IMR-90 (cell line): ENCODE results near the gene NCAPH2. TPM values are rescaled to one million over a fixed set of nuclear protein-coding genes. Genes with fewer than 3 reads are reported as not detected.

ENCODE experiments used
- ATAC-seq: fragments of 200-7000 bp; cut with Tn5 transposase; 2 replicates; pipeline ENCODE4 v1.9.1; 2020; ENCODE audit warnings: low read depth, mild to moderate bottlenecking, moderate library complexity
- BruUV-seq: library from RNA; stranded (reverse); fragments of 400-500 nt; replicated peaks from 2 replicates; lab custom pipeline; 2021; lab: Mats Ljungman, UMichigan
- CTCF ChIA-PET: fragments of 300-600 bp; formaldehyde crosslinking; extraction: SDS; loops from one replicate; lab custom pipeline; 2021; ENCODE audit warnings: antibody characterized with exemption; lab: Yijun Ruan, JAX
- POLR2A ChIA-PET: fragments of 300-600 bp; sonication (Branson Sonifier 250); formaldehyde crosslinking; loops from one replicate; lab custom pipeline; 2022; ENCODE audit warnings: antibody characterized with exemption; ENCODE audit not compliant: unreplicated experiment; lab: Charles Lee
- DNase-seq: peaks from one replicate; pipeline ENCODE4 v3.0.0; 2013
- H2AFZ ChIP-seq: replicated peaks from 2 replicates; pipeline ENCODE3; 2013; ENCODE audit warnings: low read length, mild to moderate bottlenecking; ENCODE audit not compliant: poor library complexity
- H2AK5ac ChIP-seq: 2 replicates; pipeline ENCODE4 v1.6.1; 2013; ENCODE audit warnings: low read depth, low read length, inconsistent platforms
- H2AK9ac ChIP-seq: replicated peaks from 2 replicates; pipeline ENCODE3; 2013; ENCODE audit warnings: mild to moderate bottlenecking, low read depth, low read length, moderate library complexity; ENCODE audit not compliant: poor library complexity
- H2BK120ac ChIP-seq: 2 replicates; pipeline ENCODE4 v1.6.1; 2013; ENCODE audit warnings: low read depth, low read length, inconsistent platforms
- H2BK15ac ChIP-seq: 3 replicates; pipeline ENCODE4 v1.6.1; 2013; ENCODE audit warnings: low read depth, low read length, inconsistent platforms
- H2BK20ac ChIP-seq: 2 replicates; pipeline ENCODE4 v1.6.1; 2013; ENCODE audit warnings: low read depth, mild to moderate bottlenecking, inconsistent platforms, low read length, moderate library complexity
- H2BK5ac ChIP-seq: 2 replicates; pipeline ENCODE4 v1.6.1; 2013; ENCODE audit warnings: mild to moderate bottlenecking, low read depth, low read length, inconsistent platforms; ENCODE audit not compliant: poor library complexity, severe bottlenecking
- H3K14ac ChIP-seq: replicated peaks from 2 replicates; pipeline ENCODE4 v1.6.1; 2013; ENCODE audit warnings: low read depth, low read length, inconsistent platforms
- H3K18ac ChIP-seq: 2 replicates; pipeline ENCODE4 v1.6.1; 2013; ENCODE audit warnings: low read depth, low read length, control low read depth
- H3K23ac ChIP-seq: 2 replicates; pipeline ENCODE4 v1.6.1; 2013; ENCODE audit warnings: low read depth, low read length, inconsistent platforms
- H3K27ac ChIP-seq: 2 replicates; pipeline ENCODE4 v1.5.1; 2013; ENCODE audit warnings: mild to moderate bottlenecking, control low read depth, low read length; ENCODE audit not compliant: insufficient read depth
- H3K27me3 ChIP-seq: 2 replicates; pipeline ENCODE4 v1.6.1; 2013; ENCODE audit warnings: low read length; ENCODE audit not compliant: control insufficient read depth, insufficient read depth
- H3K36me3 ChIP-seq: 2 replicates; pipeline ENCODE4 v1.6.1; 2013; ENCODE audit warnings: low read length, mixed read lengths; ENCODE audit not compliant: control insufficient read depth, insufficient read depth
- H3K4ac ChIP-seq: 2 replicates; pipeline ENCODE4 v1.6.1; 2013; ENCODE audit warnings: low read depth, low read length, inconsistent platforms
- H3K4me1 ChIP-seq: 2 replicates; pipeline ENCODE4 v1.6.1; 2013; ENCODE audit warnings: low read length, mixed read lengths; ENCODE audit not compliant: control insufficient read depth, insufficient read depth
- H3K4me2 ChIP-seq: 2 replicates; pipeline ENCODE4 v1.6.1; 2013; ENCODE audit warnings: low read depth, mild to moderate bottlenecking, control low read depth, low read length, moderate library complexity
- H3K4me3 ChIP-seq: 2 replicates; pipeline ENCODE4 v1.5.1; 2013; ENCODE audit warnings: low read depth, mild to moderate bottlenecking, control low read depth, low read length, moderate library complexity; ENCODE audit not compliant: insufficient read depth
- H3K56ac ChIP-seq: 2 replicates; pipeline ENCODE4 v1.6.1; 2013; ENCODE audit warnings: low read length, inconsistent platforms; ENCODE audit not compliant: insufficient read depth; ENCODE audit errors: extremely low read depth
- H3K79me1 ChIP-seq, 2 experiments: 2 replicates each; pipeline ENCODE4 v1.6.1; 2013; ENCODE audit warnings: low read length in 2 of 2, inconsistent platforms in 1 of 2, low read depth in 1 of 2
- H3K9ac ChIP-seq: 2 replicates; pipeline ENCODE4 v1.6.1; 2013; ENCODE audit warnings: low read depth, low read length, control low read depth
- H3K9me1 ChIP-seq: 2 replicates; pipeline ENCODE4 v1.6.1; 2013; ENCODE audit warnings: low read length, inconsistent platforms; ENCODE audit not compliant: insufficient read depth
- H3K9me3 ChIP-seq: 2 replicates; pipeline ENCODE4 v1.6.1; 2013; ENCODE audit warnings: low read length; ENCODE audit not compliant: control insufficient read depth, insufficient read depth
- H4K20me1 ChIP-seq: 2 replicates; pipeline ENCODE4 v1.6.1; 2013; ENCODE audit warnings: low read length, inconsistent platforms; ENCODE audit not compliant: insufficient read depth
- H4K5ac ChIP-seq: 2 replicates; pipeline ENCODE4 v1.6.1; 2013; ENCODE audit warnings: mild to moderate bottlenecking, low read depth, low read length, control low read depth
- H4K8ac ChIP-seq, 2 experiments: 2 replicates each; pipeline ENCODE4 v1.6.1; 2013; ENCODE audit warnings: low read depth in 2 of 2, low read length in 2 of 2, control low read depth in 1 of 2, inconsistent platforms in 1 of 2
- H4K91ac ChIP-seq: 2 replicates; pipeline ENCODE4 v1.6.1; 2013; ENCODE audit warnings: low read depth, low read length, inconsistent platforms; ENCODE audit not compliant: insufficient read depth
- CEBPB ChIP-seq: IDR thresholded peaks from 2 replicates; pipeline ENCODE4 v1.6.1; 2012; ENCODE audit warnings: low read depth, low read length, improper control_type of control experiment
- POLR2A ChIP-seq: IDR thresholded peaks from 2 replicates; pipeline ENCODE4 v1.6.1; 2012; ENCODE audit warnings: mild to moderate bottlenecking, low read depth, low read length
- RCOR1 ChIP-seq: IDR thresholded peaks from 2 replicates; pipeline ENCODE4 v1.6.1; 2012; ENCODE audit warnings: mild to moderate bottlenecking, low read length, improper control_type of control experiment; ENCODE audit not compliant: insufficient replicate concordance
- WGBS, 2 experiments: methylation state at CpG; one replicate each; pipeline versions ENCODE4 v1.1.5 to v1.1.7; 2013; ENCODE audit warnings: missing lambda C conversion rate in 2 of 2; ENCODE audit not compliant: insufficient read length in 1 of 2; ENCODE audit errors: extremely low coverage in 2 of 2; 5-methylcytosine and 5-hydroxymethylcytosine counted together
- dilution Hi-C: fragments of 300-500 bp; cut with HindIII; formaldehyde crosslinking; loops from one replicate; pipeline ENCODE4 v1.14.3; 2018; ENCODE audit warnings: low sequenced_read_pairs; ENCODE audit not compliant: unreplicated experiment
- in situ Hi-C: fragments of 300-500 bp; cut with MboI; formaldehyde crosslinking; loops from 3 replicates; pipeline ENCODE4 v1.14.3; 2019; ENCODE audit warnings: low sequenced_read_pairs, inconsistent platforms, mixed read lengths
- intact Hi-C: fragments of 100-400 bp; cut with micrococcal nuclease; formaldehyde crosslinking; loops from 2 replicates; pipeline ENCODE4 v1.10.0; 2022
- polyA plus RNA-seq, 3 experiments: library from polyadenylated mRNA; depleted of rRNA; stranded (reverse); fragments of >200 nt; gene quantifications; 2 replicates each; pipeline ENCODE4 v1.2.3, GENCODE V29; 2012; ENCODE audit warnings: low replicate concordance in 1 of 3
- total RNA-seq: library from RNA; depleted of rRNA; stranded (reverse); fragments of >200 nt; gene quantifications from 2 replicates; pipeline ENCODE4 v1.2.3, GENCODE V29; 2012

NCAPH2 gene
- total and polyA plus RNA-seq, 2 of the 4 experiments (the other 2 are of a cell fraction) = 30.2 to 38.5 TPM

GRCh38 chr22:50508897-50509296 lies 873 bp downstream of the NCAPH2 start:
- peaks cover 19 to 57% of the 10 kb centered on the region in 2 experiments for H3K79me1 ChIP-seq
- ChIA-PET CTCF (interaction anchor here (1.0 to 1.7 kb wide), 3 partner anchors 17 to 54 kb away, joined by 3 to 5 read pairs (median 3); partner anchors contain the start of gene SCO2), POLR2A (no interaction called here)
- H3K23ac ChIP-seq = no peak overlapping the region
- no peaks in the 10 kb centered on the region for H3K9me3 ChIP-seq
- H3K14ac ChIP-seq = no peak overlapping the region
- H2AK9ac ChIP-seq = no peak overlapping the region
- in situ Hi-C loops (no loop called here), dilution Hi-C loops (no loop called here), intact Hi-C loops (no loop called here)
- H3K4ac ChIP-seq = 0 out of 2 replicates have a peak overlapping the region, but pooled peaks have one; percentile 9
- peaks cover 4% of the 10 kb centered on the region; the same call in 1 of the 2 replicates for H3K9me1 ChIP-seq
- H3K27ac ChIP-seq = no peak overlapping the region; the same call in 1 of the 2 replicates
- no peak overlapping the region for H2BK20ac ChIP-seq
- DNase-seq = no peak
- H3K56ac ChIP-seq = 0 out of 2 replicates have a peak overlapping the region, but pooled peaks have one; percentile 21
- no peak overlapping the region for H4K91ac ChIP-seq
- peak overlapping the region; percentile 95 for H3K4me2 ChIP-seq
- H4K8ac ChIP-seq = peak overlapping the region; percentile 62 to 68; a peak in 2 of 4 replicates
- no TSS peak for BruUV-seq
- H3K18ac ChIP-seq = no peak overlapping the region
- H3K9ac ChIP-seq = peak overlapping the region; percentile 65; the same call in 1 of the 2 replicates
- H2BK15ac ChIP-seq = no peak overlapping the region
- no peak overlapping the region for H2BK120ac ChIP-seq
- H3K36me3 ChIP-seq = peaks cover 14% of the 10 kb centered on the region
- no peak for ATAC-seq
- WGBS, 2 experiments = 0% methylated on average over 3 of the region's 3 CpGs; no CpG with 5 or more reads in 1 of the 2 experiments
- H3K27me3 ChIP-seq = no peaks in the 10 kb centered on the region
- no peak for TF ChIP-seq CEBPB
- TF ChIP-seq POLR2A = no peak
- TF ChIP-seq RCOR1 = no peak
- H3K4me1 ChIP-seq = peaks cover 4% of the 10 kb centered on the region
- H3K4me3 ChIP-seq = peak overlapping the region; percentile 100
- H2AFZ ChIP-seq = no peak overlapping the region
- H4K5ac ChIP-seq = no peak overlapping the region
- H2BK5ac ChIP-seq = no peak overlapping the region
- H2AK5ac ChIP-seq = peak overlapping the region; percentile 26
- no peaks in the 10 kb centered on the region; the same call in 1 of the 2 replicates for H4K20me1 ChIP-seq
